BJ (cell line): Measurements from ENCODE around the gene BPI. TPM values are rescaled to one million over a fixed set of nuclear protein-coding genes. Genes with fewer than 3 reads are reported as not detected.
A peak's percentile ranks its signal among the peaks of the same experiment; 100 is the strongest.

Experiments used
- CTCF ChIA-PET: fragments of 350-600 bp; formaldehyde crosslinking; extraction: SDS; loops from one replicate; lab custom pipeline; 2021; ENCODE audit warnings: antibody characterized with exemption, inconsistent platforms; lab: Yijun Ruan, JAX
- POLR2A ChIA-PET: fragments of 300-600 bp; sonication (Branson Sonifier 250); formaldehyde crosslinking; extraction: SDS; loops from one replicate; lab custom pipeline; 2021; ENCODE audit warnings: antibody characterized with exemption; lab: Charles Lee
- DNase-seq: peaks from one replicate; pipeline ENCODE4 v3.0.0-alpha.2; 2011; ENCODE audit warnings: low read depth
- H3K27me3 ChIP-seq: 2 replicates; pipeline ENCODE4 v1.6.0; 2011; ENCODE audit warnings: low read length; ENCODE audit not compliant: control insufficient read depth, insufficient read depth
- H3K36me3 ChIP-seq: 2 replicates; pipeline ENCODE4 v1.5.1; 2011; ENCODE audit warnings: low read length; ENCODE audit not compliant: control insufficient read depth, insufficient read depth
- H3K4me3 ChIP-seq: 2 replicates; pipeline ENCODE4 v1.5.1; 2011; ENCODE audit warnings: low read depth, mild to moderate bottlenecking, control low read depth, low read length
- polyA plus RNA-seq: library from polyadenylated mRNA; depleted of rRNA; stranded (reverse); fragments of >200 nt; gene quantifications from 2 replicates; pipeline ENCODE4 v1.2.3, GENCODE V29; 2011
- TF ChIP-seq, protein P1 (sequence below): IDR thresholded peaks from 2 replicates; pipeline ENCODE4 v1.5.1; 2011; ENCODE audit warnings: low read depth, mild to moderate bottlenecking, control low read depth, inconsistent platforms, low read length, moderate library complexity; ENCODE audit not compliant: insufficient read depth

Gene BPI
- polyA plus RNA-seq, 1 experiment: 1.1 TPM

DNA sequence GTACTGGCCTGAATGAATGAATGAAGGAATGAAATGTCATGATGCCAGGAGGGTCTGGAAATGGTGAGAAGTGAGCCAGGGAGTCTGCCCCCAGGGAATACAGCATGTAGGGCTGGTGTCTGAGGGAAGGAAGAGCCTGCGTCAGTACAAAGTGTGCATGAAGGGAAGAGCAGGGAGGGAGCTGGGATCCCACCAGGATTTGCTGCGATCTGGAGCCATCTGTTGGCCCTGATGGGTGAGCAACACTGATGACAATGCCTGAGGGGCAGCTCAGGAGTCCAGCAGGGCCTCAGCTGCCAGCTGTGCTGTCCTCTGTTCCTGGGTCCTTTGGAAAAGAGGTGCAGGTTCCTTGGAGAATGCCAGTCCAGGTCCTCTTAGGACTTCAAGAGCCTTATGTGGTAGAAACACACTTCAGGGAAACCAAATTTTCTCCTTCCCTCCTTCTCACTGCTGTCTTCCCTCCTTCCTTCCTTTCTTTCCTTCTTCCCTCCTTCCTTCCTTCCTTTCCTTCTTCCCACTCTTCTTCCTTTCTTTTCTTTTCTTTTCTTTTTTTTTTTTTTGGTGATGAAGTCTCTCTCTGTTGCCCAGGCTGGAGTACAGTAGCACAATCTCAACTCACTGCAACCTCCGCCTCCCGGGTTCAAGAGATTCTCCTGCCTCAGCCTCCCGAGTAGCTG is 11.5 kb downstream of the BPI start:
- no peak for DNase-seq
- ChIA-PET POLR2A (no interaction called here), CTCF (interaction anchor here (0.7 to 5.7 kb wide), 12 partner anchors 10 to 151 kb away, joined by 3 to 27 read pairs (median 4); partner anchors contain the start of gene BPI)
- TF ChIP-seq, protein P1, sequence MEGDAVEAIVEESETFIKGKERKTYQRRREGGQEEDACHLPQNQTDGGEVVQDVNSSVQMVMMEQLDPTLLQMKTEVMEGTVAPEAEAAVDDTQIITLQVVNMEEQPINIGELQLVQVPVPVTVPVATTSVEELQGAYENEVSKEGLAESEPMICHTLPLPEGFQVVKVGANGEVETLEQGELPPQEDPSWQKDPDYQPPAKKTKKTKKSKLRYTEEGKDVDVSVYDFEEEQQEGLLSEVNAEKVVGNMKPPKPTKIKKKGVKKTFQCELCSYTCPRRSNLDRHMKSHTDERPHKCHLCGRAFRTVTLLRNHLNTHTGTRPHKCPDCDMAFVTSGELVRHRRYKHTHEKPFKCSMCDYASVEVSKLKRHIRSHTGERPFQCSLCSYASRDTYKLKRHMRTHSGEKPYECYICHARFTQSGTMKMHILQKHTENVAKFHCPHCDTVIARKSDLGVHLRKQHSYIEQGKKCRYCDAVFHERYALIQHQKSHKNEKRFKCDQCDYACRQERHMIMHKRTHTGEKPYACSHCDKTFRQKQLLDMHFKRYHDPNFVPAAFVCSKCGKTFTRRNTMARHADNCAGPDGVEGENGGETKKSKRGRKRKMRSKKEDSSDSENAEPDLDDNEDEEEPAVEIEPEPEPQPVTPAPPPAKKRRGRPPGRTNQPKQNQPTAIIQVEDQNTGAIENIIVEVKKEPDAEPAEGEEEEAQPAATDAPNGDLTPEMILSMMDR: peak; percentile 41
- H3K36me3 ChIP-seq: no peaks in the 10 kb centered on the region
- peaks cover 9% of the 10 kb centered on the region for H3K27me3 ChIP-seq
- H3K4me3 ChIP-seq: no peak overlapping the region

DNA sequence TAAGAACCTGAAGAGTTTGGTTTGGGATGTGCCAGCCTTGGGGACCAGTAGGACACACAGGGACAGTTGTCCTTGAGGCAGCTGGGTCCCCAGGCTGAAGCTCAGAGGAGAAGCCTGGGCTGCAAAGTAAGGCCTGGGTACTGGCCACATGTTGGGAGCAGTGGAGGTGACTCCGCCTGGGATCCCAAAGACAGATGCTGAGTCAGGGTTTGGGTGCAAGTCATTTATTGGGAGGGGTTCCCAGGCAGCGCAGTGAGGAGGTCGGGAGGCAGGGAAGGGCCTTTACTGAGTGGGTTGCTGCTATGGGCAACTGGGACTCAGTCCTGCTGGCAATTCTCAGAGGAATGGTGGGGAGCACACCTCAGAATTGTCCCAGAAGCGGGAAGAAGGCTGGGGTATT is 12.4 kb downstream of the BPI start:
- ChIA-PET CTCF (interaction anchor here (1.0 to 5.7 kb wide), 7 partner anchors 11 to 258 kb away, joined by 3 to 27 read pairs (median 4); no protein-coding TSS in a partner anchor), POLR2A (no interaction called here)
- Histone ChIP-seq H3K4me3 (no peak overlapping the region), H3K36me3 (no peaks in the 10 kb centered on the region), H3K27me3 (peaks cover 11% of the 10 kb centered on the region)
- TF ChIP-seq, protein P1: no peak
- DNase-seq: no peak

DNA sequence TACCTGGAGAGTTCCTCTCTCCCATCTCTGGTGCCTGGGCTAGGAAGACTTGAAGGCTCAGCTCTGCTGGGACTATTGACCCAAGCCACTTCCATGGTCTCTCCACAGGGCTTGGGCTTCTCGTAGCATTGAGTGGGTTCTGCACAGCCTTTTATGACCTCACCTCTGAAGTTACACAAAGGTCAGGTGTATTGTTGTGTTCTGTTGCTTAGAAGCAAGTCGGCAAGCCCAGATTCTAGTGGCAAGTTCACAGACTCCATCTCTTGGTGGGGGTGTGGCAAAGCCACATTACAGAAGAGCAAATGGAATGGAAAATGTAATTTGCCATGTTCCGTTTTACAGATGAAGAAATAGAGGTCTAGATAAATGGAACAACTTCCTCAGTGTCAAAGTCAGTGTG is 13.5 kb downstream of the BPI start:
- CTCF ChIA-PET: interaction anchor here (0.7 to 5.7 kb wide), 11 partner anchors 13 to 260 kb away, joined by 3 to 27 read pairs (median 4); no protein-coding TSS in a partner anchor
- POLR2A ChIA-PET: no interaction called here

DNA sequence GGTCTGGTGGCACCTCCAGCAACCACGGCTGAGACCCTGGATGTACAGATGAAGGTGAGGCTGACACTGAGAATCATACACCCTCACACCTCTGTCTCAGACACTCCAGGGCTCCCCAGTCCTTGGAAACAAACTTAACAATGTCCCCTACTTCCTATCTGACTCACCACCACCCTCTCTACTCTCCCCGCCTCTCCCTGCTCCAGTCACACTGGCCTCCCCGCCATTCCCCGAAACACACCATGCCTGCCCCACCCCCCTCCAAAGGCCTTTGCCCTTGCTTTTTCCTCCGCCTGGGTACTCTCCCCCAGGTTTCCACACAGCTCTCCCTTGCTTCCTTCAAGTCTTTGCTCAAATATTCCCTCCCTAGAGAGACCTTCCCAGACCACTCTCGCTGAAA is 16.3 kb downstream of the BPI start:
- ChIA-PET CTCF (interaction anchor here (0.6 to 5.7 kb wide), 13 partner anchors 12 to 312 kb away, joined by 3 to 27 read pairs (median 4); no protein-coding TSS in a partner anchor), POLR2A (no interaction called here)
- TF ChIP-seq, protein P1: no peak
- H3K36me3 ChIP-seq: no peaks in the 10 kb centered on the region
- peaks cover 12% of the 10 kb centered on the region for H3K27me3 ChIP-seq
- H3K4me3 ChIP-seq: no peak overlapping the region
- DNase-seq: no peak

More for the DNA sequence above, 13.5 kb downstream of the BPI start:
- TF ChIP-seq, protein P1: no peak
- no peaks in the 10 kb centered on the region for H3K36me3 ChIP-seq
- peaks cover 9% of the 10 kb centered on the region for H3K27me3 ChIP-seq
- DNase-seq: no peak
- H3K4me3 ChIP-seq: no peak overlapping the region

DNA sequence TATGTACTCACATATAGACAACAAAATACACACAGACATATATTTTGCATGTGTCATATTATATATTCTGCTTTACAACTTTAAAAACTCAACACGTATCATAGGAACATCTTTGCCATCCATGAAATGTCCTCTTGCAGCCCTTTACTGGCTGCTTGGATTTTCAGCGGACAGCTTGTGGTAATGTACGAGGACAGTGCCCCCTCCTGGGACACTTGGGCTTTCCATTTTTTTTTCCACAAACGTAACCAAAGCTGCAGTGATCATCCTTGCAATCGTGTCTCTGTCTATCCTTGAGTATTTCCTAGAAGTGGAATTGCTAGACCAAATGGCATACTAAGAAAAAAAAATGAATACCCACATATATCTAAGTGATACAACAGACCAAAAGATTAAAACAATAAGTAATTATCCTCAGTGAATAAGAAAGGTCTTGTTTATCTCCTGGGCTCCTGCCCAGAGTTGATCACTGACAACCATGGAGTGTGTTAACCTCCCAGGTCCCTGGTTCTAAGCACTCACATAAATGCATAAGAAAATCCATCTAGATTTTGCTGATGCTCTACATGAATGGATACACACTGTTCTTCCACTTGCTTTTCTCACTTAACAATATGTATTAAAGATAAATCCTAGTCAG is 18.1 kb downstream of the BPI start:
- DNase-seq: no peak
- no peak overlapping the region for H3K4me3 ChIP-seq
- CTCF ChIA-PET: interaction anchor here (0.6 to 1.5 kb wide), 14 partner anchors 8 to 280 kb away, joined by 3 to 12 read pairs (median 3); no protein-coding TSS in a partner anchor
- H3K36me3 ChIP-seq: no peaks in the 10 kb centered on the region
- H3K27me3 ChIP-seq: peaks cover 13% of the 10 kb centered on the region
- TF ChIP-seq, protein P1: peak; percentile 74
- POLR2A ChIA-PET: no interaction called here
